Right lobe of liver (tissue), 4 donors: ENCODE data around the gene CASQ2.

Experiments used
- POLR2A ChIP-seq: fragments of 450-650 bp; IDR thresholded peaks from one replicate; pipeline ENCODE4 v1.6.1; 2017; ENCODE audit warnings: antibody characterized with exemption, mild to moderate bottlenecking
- TF ChIP-seq, protein P1 (sequence below), 4 donors: fragments of 200-600 bp in 3 of 4; fragments of 450-650 bp in 1 of 4; IDR thresholded peaks; one replicate each; pipeline versions ENCODE4 v1.5.1 to v1.8.0; 2016 to 2022; ENCODE audit warnings: antibody characterized with exemption in 4 of 4, mild to moderate bottlenecking in 2 of 4
- donor health status: DM: no; HTN: no; CAD: no.
- donor health status: DM: no; HTN: no; CAD: no.
- donor health status: DM: no; HTN: yes; CAD: no.

DNA sequence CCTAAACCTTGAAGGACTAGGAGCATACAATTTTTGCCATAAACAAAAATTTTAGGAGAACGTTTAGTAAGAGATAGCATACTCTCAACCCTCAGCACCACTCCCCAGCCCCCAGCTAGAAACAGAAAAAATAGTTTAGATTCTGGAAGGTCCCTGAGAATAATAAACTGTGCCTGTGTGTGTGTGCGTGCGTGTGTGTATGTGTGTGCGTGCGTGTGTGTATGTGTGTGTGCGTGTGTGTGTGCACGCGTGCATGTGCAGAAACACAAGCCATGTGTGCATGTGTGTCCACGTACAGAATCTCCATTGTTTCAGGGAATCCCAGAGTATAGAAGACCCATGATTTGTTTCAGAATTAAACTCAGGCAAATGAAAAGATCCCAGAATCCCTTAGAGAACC is 62.6 kb downstream of the CASQ2 start:
- TF ChIP-seq, protein P1, sequence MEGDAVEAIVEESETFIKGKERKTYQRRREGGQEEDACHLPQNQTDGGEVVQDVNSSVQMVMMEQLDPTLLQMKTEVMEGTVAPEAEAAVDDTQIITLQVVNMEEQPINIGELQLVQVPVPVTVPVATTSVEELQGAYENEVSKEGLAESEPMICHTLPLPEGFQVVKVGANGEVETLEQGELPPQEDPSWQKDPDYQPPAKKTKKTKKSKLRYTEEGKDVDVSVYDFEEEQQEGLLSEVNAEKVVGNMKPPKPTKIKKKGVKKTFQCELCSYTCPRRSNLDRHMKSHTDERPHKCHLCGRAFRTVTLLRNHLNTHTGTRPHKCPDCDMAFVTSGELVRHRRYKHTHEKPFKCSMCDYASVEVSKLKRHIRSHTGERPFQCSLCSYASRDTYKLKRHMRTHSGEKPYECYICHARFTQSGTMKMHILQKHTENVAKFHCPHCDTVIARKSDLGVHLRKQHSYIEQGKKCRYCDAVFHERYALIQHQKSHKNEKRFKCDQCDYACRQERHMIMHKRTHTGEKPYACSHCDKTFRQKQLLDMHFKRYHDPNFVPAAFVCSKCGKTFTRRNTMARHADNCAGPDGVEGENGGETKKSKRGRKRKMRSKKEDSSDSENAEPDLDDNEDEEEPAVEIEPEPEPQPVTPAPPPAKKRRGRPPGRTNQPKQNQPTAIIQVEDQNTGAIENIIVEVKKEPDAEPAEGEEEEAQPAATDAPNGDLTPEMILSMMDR (IDR thresholded peaks at IDR 0.05), result no peak
- no peak for TF ChIP-seq POLR2A
